GDM1 (cell line): ENCODE data around the gene RAN.
"Not testable (repeated sequence)": the region's sequence is repeated elsewhere in the genome, so short reads cannot be mapped to it uniquely, and the experiment has no call there.

ENCODE experiments used
- DNase-seq: peaks from one replicate; lab custom pipeline; 2025; lab: John Stamatoyannopoulos, UW

The RAN gene

GRCh38 chr12:130849561-130850417, 22.1 kb upstream of the RAN start:
- DNase-seq: no peak

GRCh38 chr12:130850418-130851021, 21.3 kb upstream of the RAN start:
- no peak for DNase-seq

GRCh38 chr12:130856088-130856487, 15.8 kb upstream of the RAN start:
- no peak for DNase-seq

GRCh38 chr12:130858084-130858483, 13.8 kb upstream of the RAN start:
- no peak for DNase-seq

- DNase-seq: no peak
Measured at GRCh38 chr12:130859161-130859560, 12.7 kb upstream of the RAN start.

GRCh38 chr12:130860311-130860710, 11.6 kb upstream of the RAN start:
- no peak for DNase-seq

- no peak for DNase-seq
Measured at GRCh38 chr12:130862161-130862560, 9.7 kb upstream of the RAN start.

- DNase-seq: not testable (repeated sequence)
Measured at GRCh38 chr12:130862771-130863170, 9.1 kb upstream of the RAN start.

GRCh38 chr12:130863298-130863697, 8.6 kb upstream of the RAN start:
- no peak for DNase-seq

- DNase-seq: no peak
Measured at GRCh38 chr12:130868412-130868811, 3.5 kb upstream of the RAN start.

GRCh38 chr12:130870442-130871285, 1.2 kb upstream of the RAN start:
- DNase-seq: no peak

GRCh38 chr12:130872179-130873096, 572 bp downstream of the RAN start:
- DNase-seq: no peak

GRCh38 chr12:130873106-130873795, 1.4 kb downstream of the RAN start:
- DNase-seq: no peak

- no peak for DNase-seq
Measured at GRCh38 chr12:130873825-130874224, 2.0 kb downstream of the RAN start.

GRCh38 chr12:130874696-130875095, 2.8 kb downstream of the RAN start:
- no peak for DNase-seq

- no peak for DNase-seq
Measured at GRCh38 chr12:130875193-130875592, 3.3 kb downstream of the RAN start.

GRCh38 chr12:130875708-130876107, 3.8 kb downstream of the RAN start:
- DNase-seq: not testable (repeated sequence)

- DNase-seq: no peak
Measured at GRCh38 chr12:130876297-130876696, 4.4 kb downstream of the RAN start.

- no peak for DNase-seq
Measured at GRCh38 chr12:130876758-130877157, 4.9 kb downstream of the RAN start.

- no peak for DNase-seq
Measured at GRCh38 chr12:130877333-130877732, 5.5 kb downstream of the RAN start.
